ENCODE data around the gene PRKCI.
"Not testable (repeated sequence)": the region's sequence is repeated elsewhere in the genome, so short reads cannot be mapped to it uniquely, and the experiment has no call there.

The PRKCI gene

DNA sequence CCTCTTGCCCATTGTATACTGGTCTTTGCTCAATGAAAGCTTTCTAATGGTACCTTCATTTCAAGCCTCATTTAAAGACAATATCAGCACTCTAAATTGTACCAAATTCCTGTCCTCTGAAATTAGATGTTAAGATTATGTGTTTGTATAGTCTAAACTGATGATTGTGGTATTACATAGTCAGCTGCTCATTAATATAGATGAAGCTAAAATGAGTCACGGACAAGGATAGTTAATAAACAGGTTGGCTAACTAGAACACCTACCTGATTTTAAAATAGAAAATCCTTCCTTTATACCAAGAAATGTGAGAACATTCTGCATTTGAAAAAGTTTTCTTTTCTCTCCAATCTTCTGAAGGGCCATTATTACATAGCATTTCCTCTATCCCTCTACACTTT, 2.9 kb downstream of the PRKCI start:
- DNase-seq = no peak

DNA sequence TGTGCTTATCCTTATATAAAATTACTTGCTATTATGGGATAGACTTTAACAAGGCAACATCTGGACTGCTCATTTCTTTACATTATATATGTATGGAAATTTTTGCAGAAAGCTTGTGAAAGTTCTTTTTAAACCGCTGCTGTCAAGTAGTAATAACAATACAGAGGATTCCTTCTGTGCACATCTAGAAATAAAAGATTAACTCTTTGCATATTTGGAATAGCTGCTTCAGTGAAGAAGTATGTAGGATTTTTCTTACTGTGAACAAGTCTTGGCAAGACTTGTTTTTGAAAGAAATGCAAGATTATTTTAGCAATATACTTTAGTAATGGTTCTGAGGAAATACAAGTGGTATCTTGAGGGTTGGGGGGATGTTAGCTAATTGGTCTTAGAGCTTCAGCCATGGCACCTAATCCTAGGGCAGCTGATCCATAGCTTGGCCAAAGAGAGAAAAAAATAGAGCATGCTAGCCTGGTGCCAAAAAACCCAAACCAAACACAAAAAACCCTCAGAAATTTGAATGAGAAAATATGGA, 4.3 kb downstream of the PRKCI start:
- DNase-seq = no peak

DNA sequence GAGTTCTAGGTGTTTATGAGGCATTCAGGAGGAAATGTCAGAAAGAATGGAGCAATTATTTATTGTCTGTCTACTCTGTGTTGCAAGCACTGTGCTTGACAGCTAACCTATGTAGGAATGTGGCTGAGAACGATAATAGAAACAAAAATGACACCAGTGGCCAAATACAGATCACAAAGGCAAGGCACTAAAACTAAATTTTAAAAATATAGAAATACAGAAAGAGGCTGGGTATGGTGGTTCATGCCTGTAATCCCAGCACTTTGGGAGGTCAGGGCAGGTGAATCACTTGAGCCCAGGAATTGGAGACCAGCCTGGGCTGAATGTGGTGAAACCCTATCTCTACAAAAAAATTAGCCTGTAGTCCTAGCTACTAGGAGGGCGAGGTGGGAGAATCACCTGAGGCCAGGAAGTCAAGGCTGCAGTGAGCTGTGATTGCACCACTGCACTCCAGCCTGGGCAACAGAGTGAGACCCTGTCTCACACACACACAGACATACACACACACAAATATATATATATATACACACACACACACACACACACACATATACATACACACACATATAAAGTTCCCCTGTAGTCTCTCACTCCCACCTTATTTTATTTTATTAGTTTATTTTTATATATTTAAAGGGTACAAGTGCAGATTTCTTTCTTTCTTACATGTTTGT, 6.0 kb downstream of the PRKCI start:
- DNase-seq = no peak

DNA sequence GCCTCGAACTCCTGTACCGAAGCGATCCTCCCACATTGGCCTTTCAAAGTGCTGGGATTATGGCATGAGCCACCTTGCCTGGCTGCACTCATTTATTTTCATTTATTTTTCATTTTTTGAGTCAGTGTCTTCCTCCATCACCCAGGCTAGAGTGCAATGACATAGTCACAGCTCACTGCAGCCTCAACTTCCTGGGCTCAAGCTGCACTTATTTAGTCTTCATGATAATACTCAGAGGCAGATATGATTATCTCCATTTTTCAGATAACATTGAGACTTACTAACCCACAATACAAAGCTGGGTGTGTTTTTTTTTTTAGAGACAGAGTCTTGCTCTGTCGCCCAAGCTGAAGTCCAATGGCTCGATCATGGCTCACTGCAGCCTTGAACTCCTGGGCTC, 10.0 kb downstream of the PRKCI start:
- DNase-seq = no peak

DNA sequence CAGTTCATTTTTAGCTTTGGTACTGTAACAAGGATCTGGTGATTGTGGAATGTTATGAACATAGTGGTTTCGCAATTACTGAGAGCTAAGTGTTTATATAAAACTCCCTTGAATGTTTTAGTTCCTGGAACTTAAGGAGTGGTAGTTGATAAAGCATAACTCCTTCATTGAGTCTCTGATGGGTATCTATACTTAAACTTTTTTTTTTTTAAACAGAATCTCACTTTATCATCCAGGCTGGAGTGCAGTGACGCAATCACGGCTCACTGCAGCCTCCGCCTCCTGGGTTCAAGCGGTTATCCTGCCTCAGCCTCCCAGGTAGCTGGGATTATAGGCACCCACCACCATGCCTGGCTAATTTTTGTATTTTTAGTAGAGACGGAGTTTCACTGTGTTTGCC, 11.3 kb downstream of the PRKCI start:
- no peak for DNase-seq

DNA sequence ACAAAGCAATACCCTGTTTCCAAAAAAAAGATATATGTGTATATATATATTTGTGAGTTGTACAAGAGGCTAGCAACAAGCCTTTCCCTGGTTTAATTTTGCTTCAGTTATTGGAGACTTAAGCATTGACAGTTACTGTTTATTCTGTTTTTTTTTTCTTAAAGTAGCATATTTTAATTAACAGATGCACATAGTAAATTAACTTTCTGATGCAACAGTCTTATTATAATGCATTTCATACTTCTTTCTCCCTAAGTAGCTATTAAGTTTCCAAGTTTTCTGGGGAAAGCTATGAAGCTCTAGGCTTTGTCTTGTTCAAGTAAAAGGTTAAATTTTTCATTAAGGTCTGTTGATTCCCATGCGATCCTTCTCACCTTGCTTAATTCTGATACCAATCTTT, 17.9 kb downstream of the PRKCI start:
- DNase-seq = no peak

DNA sequence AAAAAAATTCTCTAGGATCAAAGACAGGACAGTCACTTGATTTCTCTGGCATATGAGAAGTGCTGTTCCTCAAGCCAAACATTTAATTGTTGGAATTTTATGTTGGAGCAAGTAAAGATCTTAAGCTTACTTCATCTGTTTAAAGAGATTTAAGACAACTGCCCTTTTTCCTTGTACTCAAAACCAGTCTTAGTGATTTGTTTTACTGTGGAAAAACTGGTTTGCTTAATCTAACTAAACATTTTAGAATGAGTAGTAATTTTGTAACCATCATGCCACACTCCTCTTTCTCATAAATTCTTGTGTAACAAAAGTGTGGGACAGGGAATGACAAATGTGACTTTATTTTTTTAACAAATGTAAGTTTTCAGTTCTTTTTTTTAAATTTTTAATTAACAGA, 18.4 kb downstream of the PRKCI start:
- DNase-seq = no peak

DNA sequence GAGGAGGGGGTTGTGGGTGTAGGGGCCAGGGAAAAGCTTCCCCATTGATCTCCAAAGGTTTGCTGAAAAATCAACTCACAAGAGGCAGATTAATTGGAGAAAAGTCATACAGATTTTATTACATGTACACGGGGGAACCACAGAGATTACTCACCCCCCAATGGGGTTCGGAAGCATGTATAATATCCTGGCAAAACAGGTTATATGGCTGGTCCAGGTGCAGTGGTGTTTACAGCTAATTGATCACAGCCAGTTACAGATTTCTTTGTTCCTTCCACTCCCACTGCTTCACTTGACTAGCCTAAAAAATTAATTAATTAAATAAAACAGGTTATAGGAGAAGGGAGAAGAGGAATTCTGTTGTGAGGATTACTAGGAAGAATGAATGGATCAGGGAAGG, 22.4 kb downstream of the PRKCI start:
- DNase-seq = no peak

DNA sequence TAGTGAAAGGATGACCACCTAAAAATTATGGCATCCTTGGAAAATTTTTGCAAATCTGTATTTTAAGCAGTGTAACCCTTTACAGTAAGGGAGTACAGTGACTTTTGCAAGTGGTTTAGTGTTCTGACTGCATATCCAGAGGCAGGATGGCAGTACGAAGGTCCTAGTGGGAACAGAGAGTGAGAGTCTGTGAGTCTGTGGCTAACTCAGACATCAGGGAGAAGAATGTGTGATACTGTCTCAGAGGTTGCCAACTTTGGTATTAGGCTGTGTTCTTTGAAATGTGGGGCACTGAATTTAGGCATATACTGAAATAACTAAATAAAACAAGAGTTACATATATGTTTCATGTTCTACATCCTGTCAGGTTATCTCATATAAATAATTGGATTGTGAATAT, 25.7 kb downstream of the PRKCI start:
- no peak for DNase-seq

DNA sequence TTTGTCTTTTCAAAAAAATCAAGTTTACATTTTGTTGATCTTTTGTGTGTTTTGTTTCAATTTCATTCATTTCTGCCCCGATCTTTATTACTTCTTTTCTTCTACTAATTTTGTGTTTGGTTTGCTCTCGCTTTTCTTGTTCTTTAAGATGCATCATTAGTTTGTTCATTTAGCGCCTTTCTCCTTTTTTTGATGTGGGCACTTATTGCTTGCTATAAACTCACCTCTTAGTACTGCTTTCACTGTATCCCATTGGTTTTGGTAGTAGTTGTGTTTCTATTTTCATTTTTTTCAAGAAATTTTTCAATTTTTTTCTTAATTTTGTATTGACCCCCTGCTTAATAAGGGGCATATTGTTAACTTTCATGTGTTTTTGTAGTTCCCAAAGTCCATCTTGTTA, 34.4 kb downstream of the PRKCI start:
- no peak for DNase-seq

DNA sequence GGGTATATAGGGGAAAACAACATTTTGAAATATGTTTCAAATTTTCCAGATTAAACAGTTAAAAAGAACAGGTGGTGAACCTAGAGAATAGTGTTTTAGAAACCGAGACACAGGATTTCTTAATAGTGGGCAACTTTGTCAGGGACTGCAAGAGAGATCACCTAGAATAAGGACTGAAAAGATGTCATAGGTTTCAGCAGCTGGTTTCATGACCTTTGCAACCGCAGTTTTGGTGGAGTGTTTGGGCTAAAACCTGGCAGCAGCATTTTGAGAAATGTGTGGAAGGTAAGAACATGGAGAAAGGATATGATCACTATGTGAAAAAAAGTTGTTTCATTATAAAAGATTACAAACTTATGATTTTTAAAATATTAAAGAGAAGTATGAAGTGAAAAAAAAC, 34.9 kb downstream of the PRKCI start:
- DNase-seq = no peak

DNA sequence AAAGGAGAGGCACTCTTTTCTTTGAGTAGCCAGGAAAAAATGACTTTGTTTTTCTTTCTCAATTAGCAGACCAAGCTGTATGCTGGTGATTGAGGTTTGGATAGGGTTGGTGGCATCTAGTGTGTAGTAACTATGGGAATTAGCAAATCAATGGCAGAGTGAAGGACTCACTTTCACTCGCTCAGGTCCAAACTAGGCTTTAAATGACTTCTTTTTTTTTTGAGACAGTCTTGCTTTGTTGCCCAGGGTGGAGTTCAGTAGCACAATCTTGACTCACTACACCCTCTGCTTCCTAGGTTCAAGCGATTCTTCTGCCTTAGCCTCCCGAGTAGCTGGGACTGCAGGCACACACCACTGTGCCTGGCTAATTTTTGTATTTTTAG, 35.9 kb downstream of the PRKCI start:
- no peak for DNase-seq

DNA sequence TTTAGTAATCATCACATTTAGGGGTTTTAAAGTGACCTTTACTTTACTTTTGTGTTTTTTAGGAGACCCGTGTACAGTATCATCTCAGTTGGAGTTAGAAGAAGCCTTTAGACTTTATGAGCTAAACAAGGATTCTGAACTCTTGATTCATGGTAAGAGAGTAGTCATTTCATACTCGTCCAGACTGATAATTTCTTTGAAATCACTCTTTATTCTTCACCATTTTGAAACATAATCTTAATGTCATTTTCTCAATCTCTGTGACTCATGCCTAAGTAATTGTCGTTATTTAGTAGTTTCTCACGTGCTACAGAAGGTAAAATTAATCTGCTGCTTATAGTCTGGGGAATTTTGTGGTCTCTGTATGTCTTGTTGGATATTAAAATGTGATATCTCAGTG, 37.7 kb downstream of the PRKCI start:
- DNase-seq = no peak

DNA sequence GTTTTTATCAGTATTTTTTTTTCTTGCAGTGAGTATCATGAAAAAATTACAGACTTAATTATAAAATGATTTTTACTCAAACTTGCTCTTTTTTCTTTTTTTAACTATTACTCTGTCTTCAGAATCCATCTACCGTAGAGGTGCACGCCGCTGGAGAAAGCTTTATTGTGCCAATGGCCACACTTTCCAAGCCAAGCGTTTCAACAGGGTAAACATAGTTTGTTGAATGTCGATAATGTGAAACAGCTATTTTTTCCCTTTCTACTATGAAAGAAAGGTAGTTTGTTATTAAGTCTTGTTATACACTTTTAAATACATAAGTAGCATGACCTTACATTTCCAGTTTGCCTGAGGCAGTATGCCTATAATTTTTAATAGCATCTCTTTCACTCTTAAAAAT, 45.6 kb downstream of the PRKCI start:
- DNase-seq = no peak

DNA sequence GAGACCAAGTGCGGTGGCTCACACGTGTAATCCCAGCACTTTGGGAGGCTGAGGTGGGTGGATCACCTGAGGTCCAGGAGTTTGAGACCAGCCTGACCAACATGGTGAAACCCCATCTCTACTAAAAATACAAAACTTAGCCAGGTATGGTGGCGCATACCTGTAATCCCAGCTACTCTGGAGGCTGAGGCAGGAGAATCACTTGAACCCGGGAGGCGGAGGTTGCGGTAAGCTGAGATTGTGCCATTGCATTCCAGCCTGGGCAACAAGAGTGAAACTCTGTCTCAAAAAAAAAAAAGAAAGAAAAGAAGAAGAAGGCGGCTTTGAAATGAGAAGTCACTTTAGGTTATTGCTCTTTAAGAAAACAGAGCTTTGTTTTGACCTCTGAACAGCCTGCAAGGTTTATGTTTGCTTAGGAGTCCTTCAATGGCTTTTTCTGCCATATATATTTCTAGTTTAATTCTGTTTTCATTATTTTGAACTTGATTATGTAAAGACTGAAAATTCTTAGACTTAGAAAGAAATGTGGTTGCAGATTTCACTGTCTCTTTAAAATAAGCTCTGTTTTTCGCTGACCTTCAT, 47.5 kb downstream of the PRKCI start:
- DNase-seq = not testable (repeated sequence)

DNA sequence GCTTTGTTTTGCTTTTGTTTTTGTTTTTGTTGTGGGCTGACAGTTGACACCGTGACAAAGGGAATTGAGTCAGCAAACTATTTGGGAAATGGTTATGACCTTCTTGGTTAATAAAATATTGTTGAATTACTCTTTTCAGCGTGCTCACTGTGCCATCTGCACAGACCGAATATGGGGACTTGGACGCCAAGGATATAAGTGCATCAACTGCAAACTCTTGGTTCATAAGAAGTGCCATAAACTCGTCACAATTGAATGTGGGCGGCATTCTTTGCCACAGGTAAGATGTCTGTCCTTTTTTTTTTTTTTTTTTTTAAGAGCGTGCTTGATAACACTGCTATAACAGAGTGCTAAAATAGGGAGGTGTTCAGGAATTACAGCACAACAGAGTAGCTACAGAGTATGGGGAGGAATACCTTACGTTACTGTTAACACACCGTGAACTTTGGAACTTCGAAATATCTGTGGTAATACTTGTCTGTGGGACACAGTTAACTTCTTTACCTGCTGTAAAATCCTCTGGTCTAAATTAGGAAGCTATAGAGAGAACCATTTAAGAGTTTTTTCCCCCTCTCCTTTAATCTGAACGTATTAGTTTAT, 48.2 kb downstream of the PRKCI start:
- no peak for DNase-seq

DNA sequence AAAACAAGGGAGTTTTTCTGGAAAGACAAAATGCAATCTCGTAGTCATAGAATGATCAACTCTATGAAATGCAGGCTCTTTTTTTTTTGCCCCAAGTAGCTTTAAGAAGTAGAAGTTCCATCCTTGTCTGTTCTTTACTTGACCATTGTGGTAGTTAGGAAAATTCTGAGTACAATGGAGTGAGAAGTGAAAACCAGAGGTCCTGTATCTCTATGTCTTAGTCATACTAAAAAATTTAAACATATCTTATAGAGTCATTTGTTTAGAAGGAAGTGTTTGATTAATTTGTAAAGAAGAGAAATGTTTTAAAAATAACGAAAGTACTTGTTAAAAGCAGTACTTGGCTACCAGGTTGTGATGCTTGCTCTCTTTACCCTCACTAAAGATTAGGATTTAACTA, 52.4 kb downstream of the PRKCI start:
- DNase-seq = no peak

DNA sequence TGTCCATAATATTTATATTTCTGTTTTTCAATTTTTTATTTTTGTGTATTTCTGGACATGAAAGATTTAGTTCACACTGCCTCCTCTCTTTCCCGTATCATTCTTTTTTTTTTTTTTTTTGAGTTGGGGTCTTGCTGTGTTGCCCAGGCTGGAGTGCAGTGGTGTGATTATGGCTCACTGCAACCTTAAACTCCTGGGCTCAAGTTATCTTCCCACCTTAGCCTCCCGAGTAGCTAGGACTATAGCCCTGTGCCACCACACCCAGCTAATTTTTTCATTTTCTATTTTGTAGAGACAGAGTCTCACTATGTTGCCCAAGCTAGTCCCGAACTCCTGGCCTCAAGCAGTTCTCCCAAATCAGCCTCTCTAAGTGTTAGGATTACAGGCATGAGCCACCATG, 53.6 kb downstream of the PRKCI start:
- DNase-seq = no peak

DNA sequence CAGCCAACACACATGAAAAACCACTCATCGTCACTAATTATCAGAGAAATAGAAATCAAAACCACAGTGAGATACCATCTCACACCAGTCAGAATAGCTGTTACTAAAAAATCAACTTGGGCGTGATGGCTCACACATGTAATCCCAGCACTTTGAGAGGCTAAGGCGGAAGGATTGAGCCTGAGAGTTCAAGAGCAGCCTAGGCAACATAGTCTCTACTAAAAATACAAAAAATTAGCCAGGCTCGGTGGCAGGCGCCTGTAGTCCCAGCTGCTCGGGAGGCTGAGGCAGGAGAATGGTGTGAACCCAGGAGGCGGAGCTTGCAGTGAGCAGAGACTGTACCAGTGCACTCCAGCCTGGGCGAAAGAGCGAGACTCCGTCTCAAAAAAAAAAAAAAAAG, 55.1 kb downstream of the PRKCI start:
- DNase-seq = not testable (repeated sequence)

DNA sequence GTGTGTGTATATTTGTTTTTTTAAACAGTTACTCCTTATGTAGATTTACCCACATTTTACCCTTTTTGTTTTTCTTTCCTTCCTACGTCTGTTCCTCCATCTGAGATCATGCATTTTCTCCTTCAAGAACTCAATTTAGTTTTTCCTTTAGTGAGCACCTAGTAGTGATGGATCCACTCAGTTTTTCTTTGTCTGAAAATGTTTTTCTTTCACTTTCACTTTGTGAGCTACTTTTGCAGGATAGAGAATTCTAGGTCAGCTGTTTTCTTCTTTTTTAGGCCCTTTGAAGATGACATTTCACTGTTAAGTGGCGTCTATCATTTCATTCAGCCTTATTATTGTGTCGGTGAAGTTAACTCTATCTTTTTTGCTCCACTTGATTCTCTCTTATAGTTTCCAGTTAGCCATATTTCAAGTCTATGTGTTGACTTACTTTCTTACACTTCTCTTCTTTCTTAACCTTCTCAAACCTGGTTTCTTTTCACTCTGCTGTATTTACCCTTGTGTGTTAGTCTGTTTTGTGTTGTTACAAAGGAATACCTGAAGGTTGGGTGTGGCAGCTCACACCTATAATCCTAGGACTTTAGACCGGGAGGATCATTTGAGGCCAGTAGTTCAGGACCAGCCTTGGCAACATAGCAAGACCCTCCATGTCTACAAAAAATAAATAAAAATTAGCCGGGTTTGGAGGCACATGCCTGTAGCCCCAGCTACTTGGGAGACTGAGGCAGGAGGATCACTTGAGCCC, 55.8 kb downstream of the PRKCI start:
- no peak for DNase-seq

DNA sequence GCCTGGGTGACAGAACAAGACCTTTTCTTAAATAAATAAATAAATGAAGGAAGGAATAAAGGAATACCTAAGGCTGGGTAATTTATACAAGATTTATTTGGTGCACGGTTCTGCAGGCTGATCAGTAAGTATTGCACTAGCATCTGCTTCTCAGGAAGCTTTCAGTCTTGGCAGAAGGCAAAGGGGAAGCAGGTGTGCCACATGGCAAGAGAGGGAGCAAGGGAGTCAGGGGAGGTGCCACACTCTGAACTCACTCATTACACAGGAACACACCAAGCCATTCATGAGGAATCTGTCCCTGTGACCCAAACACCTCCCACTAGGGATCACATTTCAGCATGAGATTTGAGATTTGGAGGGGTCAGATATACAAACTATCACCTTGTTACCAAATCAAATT, 56.4 kb downstream of the PRKCI start:
- no peak for DNase-seq

DNA sequence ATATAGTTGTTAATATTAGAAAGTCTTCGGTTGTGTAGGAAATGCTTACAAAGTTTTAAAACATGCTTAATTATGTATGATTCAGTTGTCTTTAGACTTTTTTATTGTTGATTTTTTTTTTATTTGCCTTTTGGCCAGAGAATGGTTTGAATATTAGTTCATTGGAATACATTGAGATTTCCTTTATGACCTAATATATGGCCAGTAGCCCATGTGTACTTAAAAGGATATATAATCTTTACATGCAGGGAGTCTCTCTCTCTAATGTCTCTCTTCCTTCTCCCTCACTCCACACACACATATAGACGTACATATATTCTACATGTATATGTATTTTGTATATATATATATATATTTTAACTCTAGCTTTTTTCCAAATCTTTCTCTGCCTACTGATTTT, 68.0 kb downstream of the PRKCI start:
- DNase-seq = no peak

DNA sequence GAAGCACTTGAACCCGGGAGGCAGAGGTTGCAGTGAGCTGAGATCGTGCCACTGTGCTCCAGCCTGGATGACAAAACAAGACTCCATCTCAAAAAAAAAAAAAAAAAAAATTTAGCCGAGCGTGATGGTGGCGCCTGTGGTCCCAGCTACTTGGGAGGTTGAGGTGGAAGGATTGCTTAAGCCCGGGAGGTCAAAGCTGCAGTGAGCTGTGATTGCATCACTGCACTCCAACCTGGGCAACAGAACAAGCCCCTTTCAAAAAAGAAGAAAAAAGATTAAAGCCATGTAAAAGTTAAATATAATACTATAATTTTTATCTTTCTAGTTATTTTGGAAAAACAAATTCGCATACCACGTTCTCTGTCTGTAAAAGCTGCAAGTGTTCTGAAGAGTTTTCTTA, 73.4 kb downstream of the PRKCI start:
- DNase-seq = no peak

DNA sequence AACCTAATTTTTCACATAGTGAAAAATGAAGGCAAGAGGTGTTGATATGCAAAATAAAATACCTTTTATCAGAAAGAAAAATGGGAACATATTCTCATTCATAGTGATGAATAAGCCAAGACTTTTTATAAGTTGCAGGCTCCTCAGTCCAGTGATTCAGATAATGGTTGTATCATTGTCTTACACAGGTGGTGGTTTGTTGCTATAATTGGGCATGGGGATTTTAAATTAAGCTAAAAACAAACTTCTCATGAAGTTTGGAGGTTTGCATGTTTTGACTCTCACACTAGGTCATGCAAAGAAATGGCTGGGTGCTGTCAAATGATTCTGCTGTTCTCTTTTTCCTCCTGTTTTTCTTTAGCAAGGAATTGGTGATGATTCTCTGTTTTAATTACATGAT, 74.5 kb downstream of the PRKCI start:
- no peak for DNase-seq
